ENCODE measurements around the gene MYLK4.

Gene MYLK4

GRCh38 chr6:2708456-2708855, 42.3 kb downstream of the MYLK4 start:
- no peaks in the 10 kb centered on the region for H3K36me3 ChIP-seq (ENCODE audit: control insufficient read depth in 1 of 2, insufficient read depth in 2 of 2, low read length in 2 of 2)

GRCh38 chr6:2706558-2706957, 44.2 kb downstream of the MYLK4 start:
- no peak overlapping the region for H3K23ac ChIP-seq (ENCODE audit: low read length)
- no peak overlapping the region for H3K18ac ChIP-seq (ENCODE audit: low read length)
- no peak overlapping the region for H3K9ac ChIP-seq (ENCODE audit: low read length)
- H3K27ac ChIP-seq (ENCODE audit: low read depth, low read length) = no peak overlapping the region
- H3K36me3 ChIP-seq (ENCODE audit: control insufficient read depth in 1 of 2, insufficient read depth in 2 of 2, low read length in 2 of 2) = no peaks in the 10 kb centered on the region
- no peak overlapping the region for H2AK5ac ChIP-seq (ENCODE audit: low read length)
- peaks cover 4% of the 10 kb centered on the region for H3K9me3 ChIP-seq (ENCODE audit: insufficient read depth, low read depth, low read length)
- H2BK120ac ChIP-seq (ENCODE audit: insufficient read depth, low read length, poor library complexity) = no peak overlapping the region
- no peak overlapping the region for H2BK12ac ChIP-seq (ENCODE audit: low read length)
- H4K12ac ChIP-seq (ENCODE audit: low read depth, low read length) = no peak overlapping the region
- no peak overlapping the region for H2BK5ac ChIP-seq (ENCODE audit: low read depth, low read length, poor library complexity)
- no peak overlapping the region for H3K4me2 ChIP-seq (ENCODE audit: low read length)
- H3K14ac ChIP-seq (ENCODE audit: low read length) = no peak overlapping the region
- DNase-seq = no peak
- no CpG with 5 or more reads among the region's 7 CpGs for WGBS (ENCODE audit: extremely low coverage, insufficient coverage, insufficient read length)
- H3K4me3 ChIP-seq (ENCODE audit: low read depth, low read length) = no peak overlapping the region
- no peaks in the 10 kb centered on the region for H3K79me1 ChIP-seq (ENCODE audit: low read length)
- no peaks in the 10 kb centered on the region for H3K4me1 ChIP-seq (ENCODE audit: control insufficient read depth in 1 of 2, insufficient read depth in 2 of 2, low read length in 2 of 2)
- H4K8ac ChIP-seq (ENCODE audit: low read depth, low read length) = no peak overlapping the region
- H4K91ac ChIP-seq (ENCODE audit: low read depth, low read length) = no peak overlapping the region
- no peak overlapping the region for H3K4ac ChIP-seq (ENCODE audit: low read depth, low read length)
- H3K27me3 ChIP-seq (ENCODE audit: insufficient read depth, low read length) = no peaks in the 10 kb centered on the region
- no peaks in the 10 kb centered on the region for H3K79me2 ChIP-seq (ENCODE audit: control insufficient read depth, insufficient read depth, low read length, poor library complexity)
- H2AFZ ChIP-seq (ENCODE audit: insufficient read depth, low read length, poor library complexity) = no peak overlapping the region

More at GRCh38 chr6:2708456-2708855, 42.3 kb downstream of the MYLK4 start:
- Histone ChIP-seq H3K9me3 (ENCODE audit: insufficient read depth, low read depth, low read length) (peaks cover 5% of the 10 kb centered on the region), H3K79me1 (ENCODE audit: low read length) (no peaks in the 10 kb centered on the region), H4K8ac (ENCODE audit: low read depth, low read length) (no peak overlapping the region), H2BK5ac (ENCODE audit: low read depth, low read length, poor library complexity) (no peak overlapping the region), H3K14ac (ENCODE audit: low read length) (no peak overlapping the region), H4K12ac (ENCODE audit: low read depth, low read length) (no peak overlapping the region), H3K79me2 (ENCODE audit: control insufficient read depth, insufficient read depth, low read length, poor library complexity) (no peaks in the 10 kb centered on the region), H3K27ac (ENCODE audit: low read depth, low read length) (no peak overlapping the region), H2AFZ (ENCODE audit: insufficient read depth, low read length, poor library complexity) (no peak overlapping the region), H3K27me3 (ENCODE audit: insufficient read depth, low read length) (no peaks in the 10 kb centered on the region), H2AK5ac (ENCODE audit: low read length) (no peak overlapping the region), H3K9ac (ENCODE audit: low read length) (no peak overlapping the region), H3K4me1 (ENCODE audit: control insufficient read depth in 1 of 2, insufficient read depth in 2 of 2, low read length in 2 of 2) (no peaks in the 10 kb centered on the region), H3K4me3 (ENCODE audit: low read depth, low read length) (no peak overlapping the region), H3K18ac (ENCODE audit: low read length) (no peak overlapping the region), H3K4me2 (ENCODE audit: low read length) (no peak overlapping the region), H2BK12ac (ENCODE audit: low read length) (no peak overlapping the region), H2BK120ac (ENCODE audit: insufficient read depth, low read length, poor library complexity) (no peak overlapping the region), H3K23ac (ENCODE audit: low read length) (no peak overlapping the region), H4K91ac (ENCODE audit: low read depth, low read length) (no peak overlapping the region), H3K4ac (ENCODE audit: low read depth, low read length) (no peak overlapping the region)
- no CpG with 5 or more reads among the region's 5 CpGs for WGBS (ENCODE audit: extremely low coverage, insufficient coverage, insufficient read length)
- DNase-seq = no peak

- Histone ChIP-seq H4K12ac (ENCODE audit: low read depth, low read length) (no peak overlapping the region), H2AFZ (ENCODE audit: insufficient read depth, low read length, poor library complexity) (no peak overlapping the region), H2BK5ac (ENCODE audit: low read depth, low read length, poor library complexity) (no peak overlapping the region), H4K91ac (ENCODE audit: low read depth, low read length) (no peak overlapping the region), H3K18ac (ENCODE audit: low read length) (no peak overlapping the region), H2AK5ac (ENCODE audit: low read length) (no peak overlapping the region), H2BK12ac (ENCODE audit: low read length) (no peak overlapping the region), H3K14ac (ENCODE audit: low read length) (no peak overlapping the region), H3K4ac (ENCODE audit: low read depth, low read length) (no peak overlapping the region), H3K79me2 (ENCODE audit: control insufficient read depth, insufficient read depth, low read length, poor library complexity) (no peaks in the 10 kb centered on the region), H3K4me2 (ENCODE audit: low read length) (no peak overlapping the region), H3K27ac (ENCODE audit: low read depth, low read length) (no peak overlapping the region), H3K4me1 (ENCODE audit: control insufficient read depth in 1 of 2, insufficient read depth in 2 of 2, low read length in 2 of 2) (no peaks in the 10 kb centered on the region), H3K79me1 (ENCODE audit: low read length) (no peaks in the 10 kb centered on the region), H3K9me3 (ENCODE audit: insufficient read depth, low read depth, low read length) (peaks cover 2% of the 10 kb centered on the region), H3K36me3 (ENCODE audit: control insufficient read depth in 1 of 2, insufficient read depth in 2 of 2, low read length in 2 of 2) (no peaks in the 10 kb centered on the region), H3K27me3 (ENCODE audit: insufficient read depth, low read length) (no peaks in the 10 kb centered on the region), H3K23ac (ENCODE audit: low read length) (no peak overlapping the region), H3K4me3 (ENCODE audit: low read depth, low read length) (no peak overlapping the region), H3K9ac (ENCODE audit: low read length) (no peak overlapping the region), H4K8ac (ENCODE audit: low read depth, low read length) (no peak overlapping the region), H2BK120ac (ENCODE audit: insufficient read depth, low read length, poor library complexity) (no peak overlapping the region)
- DNase-seq = no peak
- WGBS (ENCODE audit: extremely low coverage, insufficient coverage, insufficient read length) = no CpG with 5 or more reads among the region's 2 CpGs
These were observed 45.5 kb downstream of the MYLK4 start for GRCh38 chr6:2705256-2705655.

GRCh38 chr6:2697291-2697690, 53.4 kb downstream of the MYLK4 start:
- Histone ChIP-seq H2AFZ (ENCODE audit: insufficient read depth, low read length, poor library complexity) (no peak overlapping the region), H3K4me1 (ENCODE audit: control insufficient read depth in 1 of 2, insufficient read depth in 2 of 2, low read length in 2 of 2) (no peaks in the 10 kb centered on the region), H3K36me3 (ENCODE audit: control insufficient read depth in 1 of 2, insufficient read depth in 2 of 2, low read length in 2 of 2) (no peaks in the 10 kb centered on the region), H3K14ac (ENCODE audit: low read length) (no peak overlapping the region), H4K8ac (ENCODE audit: low read depth, low read length) (no peak overlapping the region), H3K27ac (ENCODE audit: low read depth, low read length) (no peak overlapping the region), H3K4me3 (ENCODE audit: low read depth, low read length) (no peak overlapping the region), H4K12ac (ENCODE audit: low read depth, low read length) (no peak overlapping the region), H3K9ac (ENCODE audit: low read length) (no peak overlapping the region), H2BK12ac (ENCODE audit: low read length) (no peak overlapping the region), H2BK5ac (ENCODE audit: low read depth, low read length, poor library complexity) (no peak overlapping the region), H3K79me1 (ENCODE audit: low read length) (no peaks in the 10 kb centered on the region), H3K18ac (ENCODE audit: low read length) (no peak overlapping the region), H2BK120ac (ENCODE audit: insufficient read depth, low read length, poor library complexity) (no peak overlapping the region), H3K23ac (ENCODE audit: low read length) (no peak overlapping the region), H3K79me2 (ENCODE audit: control insufficient read depth, insufficient read depth, low read length, poor library complexity) (no peaks in the 10 kb centered on the region), H4K91ac (ENCODE audit: low read depth, low read length) (no peak overlapping the region), H3K4ac (ENCODE audit: low read depth, low read length) (no peak overlapping the region), H3K27me3 (ENCODE audit: insufficient read depth, low read length) (no peaks in the 10 kb centered on the region), H2AK5ac (ENCODE audit: low read length) (no peak overlapping the region), H3K9me3 (ENCODE audit: insufficient read depth, low read depth, low read length) (no peaks in the 10 kb centered on the region), H3K4me2 (ENCODE audit: low read length) (no peak overlapping the region)
- 100% methylated on average over 2 of the region's 13 CpGs for WGBS (ENCODE audit: extremely low coverage, insufficient coverage, insufficient read length)
- DNase-seq = no peak

Data from trophoblast cell (in vitro differentiated cells and primary cell).